ENCODE measurements around the gene WDR62. TPM values are rescaled to one million over a fixed set of nuclear protein-coding genes. Genes with fewer than 3 reads are reported as not detected.

Gene WDR62
- total and polyA plus RNA-seq, 2 of the 8 experiments (the other 6 are each of a cell fraction or from before 2014, with no cell fraction given), result 28.2 to 39.5 TPM

GRCh38 chr19:36099166-36099785, 44.6 kb downstream of the WDR62 start:
- no peak for DNase-seq (ENCODE audit: low read depth in 1 of 2, low spot score in 2 of 2)
- no peak for FAIRE-seq
- H3K56ac ChIP-seq (replicated peaks; ENCODE audit: insufficient read length, low read depth, low read length), result no peak overlapping the region
- no peak overlapping the region for H4K8ac ChIP-seq (ENCODE audit: extremely low read depth, insufficient read depth, low read length)
- H3K4ac ChIP-seq (replicated peaks; ENCODE audit: insufficient read length, low read depth, low read length), result no peak overlapping the region
- no peaks in the 10 kb centered on the region for H3K79me1 ChIP-seq (ENCODE audit: low read depth, low read length)
- TF ChIP-seq GABPA (IDR thresholded peaks at IDR 0.05; ENCODE audit: borderline replicate concordance, insufficient read depth, low read length), result no peak
- TF ChIP-seq CBX5 (IDR thresholded peaks at IDR 0.05; ENCODE audit: low read depth, low read length), result no peak
- no peak for TF ChIP-seq RAD21 (IDR thresholded peaks at IDR 0.05 in 1 of 2, conservative IDR thresholded peaks at IDR 0.05 in 1 of 2; ENCODE audit: low read depth in 2 of 2, low read length in 2 of 2)
- TF ChIP-seq CTCF (IDR thresholded peaks at IDR 0.05; ENCODE audit: control extremely low read depth in 1 of 3, insufficient read depth in 1 of 3, low read depth in 1 of 3, low read length in 3 of 3), result no peak
- TF ChIP-seq RFX5 (IDR thresholded peaks at IDR 0.05; ENCODE audit: borderline replicate concordance, low read depth, low read length), result no peak
- CTCF ChIA-PET (ENCODE audit: partially characterized antibody), result interaction anchor here (1.0 to 1.6 kb wide), 2 partner anchors 32 to 34 kb away, joined by 3 read pairs; no protein-coding TSS in a partner anchor
- no peaks in the 10 kb centered on the region for H3K27me3 ChIP-seq (replicated peaks in 1 of 4; ENCODE audit: control insufficient read depth in 3 of 4, extremely low read depth in 1 of 4, insufficient read depth in 3 of 4, low read length in 3 of 4)
- H2BK5ac ChIP-seq (ENCODE audit: low read depth, low read length), result no peak overlapping the region
- no peak overlapping the region for H3K4me3 ChIP-seq (ENCODE audit: extremely low read depth in 1 of 4, insufficient read depth in 2 of 4, low read depth in 3 of 4, low read length in 4 of 4)
- H3K4me1 ChIP-seq (replicated peaks in 1 of 4; ENCODE audit: control insufficient read depth in 3 of 4, insufficient read depth in 4 of 4, low read length in 3 of 4), result no peaks in the 10 kb centered on the region
- H3K4me2 ChIP-seq (ENCODE audit: insufficient read depth in 1 of 2, low read depth in 2 of 2, low read length in 2 of 2), result no peak overlapping the region
- H4K91ac ChIP-seq (replicated peaks; ENCODE audit: insufficient read length, low read length), result no peak overlapping the region
- no peak overlapping the region for H3K14ac ChIP-seq (ENCODE audit: insufficient read length)
- H4K20me1 ChIP-seq (replicated peaks in 1 of 2; ENCODE audit: control insufficient read depth in 1 of 2, insufficient read depth in 2 of 2, low read length in 2 of 2), result peaks cover 0 to 3% of the 10 kb centered on the region in 2 experiments
- no peaks in the 10 kb centered on the region for H3K23me2 ChIP-seq (ENCODE audit: low read depth, low read length)
- H2AFZ ChIP-seq (ENCODE audit: low read length), result no peak overlapping the region
- POLR2A ChIA-PET (ENCODE audit: partially characterized antibody), result interaction anchor here (1.5 to 2.8 kb wide), 3 partner anchors 10 to 15 kb away, joined by 3 to 9 read pairs (median 4); partner anchors contain the start of gene OVOL3
- WGBS, 2 experiments (ENCODE audit: extremely low coverage in 1 of 2, insufficient coverage in 1 of 2, insufficient read length in 1 of 2, insufficient replicate concordance in 2 of 2, low coverage in 1 of 2, low lambda C conversion rate in 2 of 2, missing lambda C conversion rate in 1 of 2), result 92% methylated on average over 17 of the region's 19 CpGs; no CpG with 5 or more reads in 1 of the 2 experiments
- peaks cover 21 to 65% (median 49%) of the 10 kb centered on the region in 4 experiments for H3K36me3 ChIP-seq (ENCODE audit: control insufficient read depth in 2 of 4, insufficient read depth in 4 of 4, low read length in 3 of 4)
- H2AK5ac ChIP-seq (ENCODE audit: low read depth, low read length), result no peak overlapping the region
- H2BK12ac ChIP-seq (ENCODE audit: low read depth, low read length), result no peak overlapping the region
- H3K9ac ChIP-seq (replicated peaks in 1 of 4; ENCODE audit: extremely low read depth in 1 of 4, low read depth in 3 of 4, low read length in 3 of 4), result no peak overlapping the region
- no peaks in the 10 kb centered on the region for H3K9me3 ChIP-seq (ENCODE audit: insufficient read depth in 2 of 2, low read depth in 1 of 2, low read length in 1 of 2)
- no peak overlapping the region for H2BK15ac ChIP-seq (ENCODE audit: low read length)
- H3K18ac ChIP-seq (ENCODE audit: extremely low read depth, low read length), result no peak overlapping the region
- H4K5ac ChIP-seq (ENCODE audit: insufficient read length, low read depth, low read length), result no peak overlapping the region
- no peak overlapping the region for H2BK20ac ChIP-seq (ENCODE audit: low read length)
- H3K27ac ChIP-seq (ENCODE audit: low read depth, low read length), result no peak overlapping the region
- no peaks in the 10 kb centered on the region for H3K79me2 ChIP-seq (ENCODE audit: control insufficient read depth in 1 of 2, insufficient read depth in 2 of 2, low read length in 2 of 2)
- no peak overlapping the region for H2BK120ac ChIP-seq (replicated peaks; ENCODE audit: low read depth, low read length)
- no peak overlapping the region for H3K23ac ChIP-seq (ENCODE audit: insufficient read length)
